Measurements from ENCODE around the gene DHX29.

The DHX29 gene

DNA sequence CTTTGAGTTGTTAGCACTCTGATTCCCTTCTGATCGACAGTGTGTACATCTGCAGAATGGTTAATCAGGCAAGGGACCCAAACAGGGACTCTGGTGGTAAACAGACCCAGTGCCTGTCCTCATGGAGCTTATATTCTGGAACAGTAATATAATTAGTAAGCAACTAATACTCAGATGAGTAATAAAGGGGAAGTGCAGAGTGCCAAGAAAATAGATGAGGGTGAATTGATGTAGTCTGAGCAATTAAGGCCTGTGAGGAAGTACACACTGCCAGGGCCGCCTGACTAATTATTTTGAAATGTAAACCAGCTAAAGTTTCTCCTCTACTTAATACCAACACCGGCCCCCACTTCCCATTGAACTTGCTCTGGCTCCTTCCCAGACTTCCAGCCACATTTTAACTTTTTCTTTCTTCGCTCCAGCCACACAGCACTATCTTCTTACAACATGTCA lies 4.2 kb downstream of the DHX29 start:
- TF ChIP-seq GATA2 (IDR thresholded peaks at IDR 0.05; ENCODE audit: low read depth, low read length): no peak
- no peak for TF ChIP-seq GATA3 (IDR thresholded peaks at IDR 0.05; ENCODE audit: low read depth, low read length)

DNA sequence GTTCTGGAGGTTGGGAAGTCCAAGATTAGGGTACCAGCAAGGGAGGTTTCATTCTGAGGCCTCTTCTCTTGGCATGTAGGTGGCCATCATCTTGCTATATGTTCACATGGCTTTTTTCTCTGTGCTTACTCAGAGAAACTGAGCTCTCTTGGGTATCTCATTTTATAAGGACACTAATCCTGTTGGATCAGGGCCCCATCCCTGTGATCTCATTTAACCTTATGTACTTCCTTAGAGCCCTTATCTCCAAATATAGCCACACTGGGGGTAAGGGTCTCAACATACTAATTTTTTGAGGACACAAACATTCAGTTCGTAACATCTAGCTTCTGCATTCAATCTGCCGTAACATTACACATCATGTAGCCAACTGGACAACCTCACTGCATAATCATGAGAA lies 6.6 kb downstream of the DHX29 start:
- TF ChIP-seq GATA2 (IDR thresholded peaks at IDR 0.05; ENCODE audit: low read depth, low read length) (no peak), GATA3 (IDR thresholded peaks at IDR 0.05; ENCODE audit: low read depth, low read length) (no peak)

DNA sequence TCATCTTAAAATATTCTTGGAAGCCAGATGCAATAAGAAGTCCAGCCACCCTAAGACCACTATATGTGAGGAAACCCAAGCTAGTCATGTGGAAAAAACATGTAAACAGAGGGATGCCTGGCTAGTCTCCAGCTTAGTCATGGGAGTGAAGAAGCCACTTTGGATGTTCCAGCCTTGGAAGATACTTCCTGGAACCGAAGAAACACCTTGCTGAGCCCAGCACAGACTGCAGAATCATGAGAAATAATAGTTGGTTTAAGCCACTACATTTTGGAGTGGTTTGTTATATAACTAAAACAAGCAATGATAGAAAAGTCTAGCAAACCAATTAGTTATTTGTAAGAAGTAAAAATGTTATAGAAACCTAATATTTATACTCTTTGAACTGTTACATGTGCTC lies 12.6 kb downstream of the DHX29 start:
- no peak for TF ChIP-seq GATA2 (IDR thresholded peaks at IDR 0.05; ENCODE audit: low read depth, low read length)
- no peak for TF ChIP-seq GATA3 (IDR thresholded peaks at IDR 0.05; ENCODE audit: low read depth, low read length)

DNA sequence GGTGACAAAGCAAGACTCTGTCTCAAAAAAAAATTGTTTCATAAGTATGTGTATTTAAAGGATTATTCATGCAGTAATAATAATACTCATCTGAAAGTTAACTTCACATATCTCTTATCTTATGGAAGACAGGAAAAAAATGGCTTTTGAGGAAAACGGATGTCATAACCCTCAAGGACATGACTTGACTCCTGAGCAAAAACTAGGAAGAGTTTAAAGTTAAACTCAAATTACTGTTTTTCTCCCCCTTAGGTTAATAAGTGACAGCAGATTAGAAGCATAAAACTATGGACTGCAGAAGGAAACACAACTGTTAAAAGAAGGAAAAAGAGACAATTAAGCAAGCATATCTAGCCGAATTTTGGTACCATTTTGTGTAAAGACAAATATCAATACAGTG lies 16.5 kb downstream of the DHX29 start:
- TF ChIP-seq GATA3 (IDR thresholded peaks at IDR 0.05; ENCODE audit: low read depth, low read length): no peak

DNA sequence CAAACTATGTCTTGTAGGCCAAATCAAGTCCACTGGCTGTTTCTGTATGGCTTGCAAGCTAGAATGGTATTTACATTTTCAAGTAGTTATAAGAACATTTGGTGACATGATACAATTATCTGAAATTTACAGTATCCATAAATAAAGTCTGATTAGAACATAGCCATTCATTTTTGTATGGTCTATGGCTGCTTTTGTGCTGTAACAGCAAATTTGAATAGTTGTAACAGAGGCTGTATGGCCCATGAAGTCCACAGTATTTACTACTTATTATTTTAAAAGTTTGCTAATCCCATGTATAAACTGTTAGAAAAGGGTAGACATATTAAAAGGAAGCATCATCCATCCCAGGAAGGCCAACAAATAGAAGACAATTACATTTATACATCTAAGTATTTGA lies 17.7 kb downstream of the DHX29 start:
- TF ChIP-seq GATA3 (IDR thresholded peaks at IDR 0.05; ENCODE audit: low read depth, low read length): no peak
- no peak for TF ChIP-seq GATA2 (IDR thresholded peaks at IDR 0.05; ENCODE audit: low read depth, low read length)

DNA sequence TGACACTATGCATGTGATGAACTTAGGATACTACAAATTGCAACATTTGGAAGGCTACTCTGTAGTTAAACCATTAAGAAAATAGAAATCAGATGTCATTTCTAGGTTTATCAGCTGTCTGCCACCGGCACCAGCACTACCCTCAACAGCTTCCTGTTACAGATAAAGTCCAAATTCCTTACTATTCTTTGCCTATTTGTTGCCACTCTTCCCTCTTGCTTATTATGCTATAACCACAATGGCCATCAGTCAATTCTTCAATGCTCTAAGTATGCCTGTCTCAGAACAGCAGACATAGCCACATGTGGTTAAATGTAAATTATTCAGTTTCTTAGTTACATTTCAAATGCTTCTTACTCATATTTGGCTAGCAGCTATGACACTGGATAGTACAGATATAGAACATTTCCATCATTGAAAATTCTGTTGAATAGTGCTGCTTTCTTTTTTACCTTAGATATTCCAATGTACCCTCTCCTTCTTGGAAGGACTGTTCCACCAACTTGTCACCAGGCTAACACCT lies 21.0 kb downstream of the DHX29 start:
- TF ChIP-seq GATA2 (IDR thresholded peaks at IDR 0.05; ENCODE audit: low read depth, low read length) (no peak), GATA3 (IDR thresholded peaks at IDR 0.05; ENCODE audit: low read depth, low read length) (no peak)

DNA sequence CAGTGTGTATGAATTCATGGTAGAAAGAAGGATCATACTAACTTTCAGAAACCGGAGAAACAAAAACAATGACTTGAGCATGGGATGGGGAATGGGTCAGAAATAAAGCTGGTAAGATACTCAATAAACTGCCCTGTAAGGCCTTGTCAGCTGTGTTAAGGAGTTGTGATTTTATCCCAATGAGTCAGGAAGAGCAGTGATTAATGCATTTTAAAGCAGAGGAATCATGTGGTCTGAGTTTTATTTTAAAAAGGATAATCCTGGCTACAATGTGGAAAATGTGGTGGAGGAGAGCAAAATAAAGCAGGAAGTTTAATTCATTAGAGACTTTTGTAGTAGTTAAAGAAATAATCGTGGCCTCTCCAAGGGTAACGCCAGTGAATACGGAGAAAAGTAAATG lies 28.7 kb downstream of the DHX29 start:
- TF ChIP-seq GATA3 (IDR thresholded peaks at IDR 0.05; ENCODE audit: low read depth, low read length) (no peak), GATA2 (IDR thresholded peaks at IDR 0.05; ENCODE audit: low read depth, low read length) (no peak)

DNA sequence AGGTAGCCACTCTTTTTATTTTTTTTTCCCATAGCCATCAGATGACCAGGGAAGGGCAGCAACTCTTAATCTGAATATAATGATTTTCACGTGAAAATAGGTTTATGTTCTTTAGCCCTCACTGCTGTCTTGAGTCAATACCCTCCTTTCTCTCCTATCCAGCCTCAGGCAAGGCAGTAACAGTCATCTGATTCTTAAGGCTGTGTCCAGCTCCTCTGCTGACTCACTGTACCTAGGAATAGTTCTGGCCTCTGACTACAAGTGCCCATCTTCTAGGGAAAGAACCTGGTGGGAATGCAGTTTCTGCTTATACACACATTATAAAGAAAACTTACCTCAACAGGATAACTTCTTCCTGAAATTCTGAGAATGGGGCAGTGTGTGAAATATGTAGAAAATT lies 30.7 kb downstream of the DHX29 start:
- no peak for TF ChIP-seq GATA2 (IDR thresholded peaks at IDR 0.05; ENCODE audit: low read depth, low read length)
- TF ChIP-seq GATA3 (IDR thresholded peaks at IDR 0.05; ENCODE audit: low read depth, low read length): no peak

DNA sequence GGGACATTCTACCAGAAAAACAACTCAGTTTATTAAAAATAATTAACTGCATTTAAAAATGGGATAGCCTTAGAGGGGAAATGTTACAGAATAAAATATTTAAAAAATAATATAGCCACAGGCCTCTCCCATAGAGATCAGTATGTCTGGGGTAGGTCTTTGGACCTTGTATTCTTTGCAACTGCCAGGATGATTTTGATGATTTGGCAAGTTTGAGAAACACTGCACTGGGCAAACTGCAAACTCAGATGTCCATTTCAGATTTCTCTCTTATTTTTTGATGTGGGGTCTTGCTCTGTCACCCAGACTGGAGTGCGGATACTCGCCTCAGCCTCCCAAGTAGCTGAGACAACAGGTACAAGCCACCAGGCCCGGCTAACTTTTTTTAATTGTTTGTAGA lies 49.2 kb downstream of the DHX29 start:
- TF ChIP-seq GATA2 (IDR thresholded peaks at IDR 0.05; ENCODE audit: low read depth, low read length): no peak

DNA sequence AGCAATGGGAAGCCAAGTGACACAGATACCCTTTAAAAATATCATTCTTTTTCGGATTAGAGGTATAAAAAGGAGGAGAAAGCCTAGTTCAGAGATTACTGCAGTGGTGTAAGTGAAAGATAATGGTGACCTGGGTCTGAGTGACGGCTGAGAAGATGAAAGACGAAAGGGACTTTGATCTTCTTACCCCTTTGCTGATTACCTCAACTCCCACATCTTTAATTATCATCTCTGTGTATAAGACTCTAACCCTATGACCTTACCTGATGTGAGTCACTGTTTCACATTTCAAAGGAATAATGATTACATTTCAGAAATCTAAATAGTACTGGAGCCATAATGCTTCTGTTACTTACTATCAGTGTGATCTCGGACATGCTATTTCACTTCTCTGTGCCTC lies 52.7 kb downstream of the DHX29 start:
- no peak for TF ChIP-seq GATA3 (IDR thresholded peaks at IDR 0.05; ENCODE audit: low read depth, low read length)
- no peak for TF ChIP-seq GATA2 (IDR thresholded peaks at IDR 0.05; ENCODE audit: low read depth, low read length)

DNA sequence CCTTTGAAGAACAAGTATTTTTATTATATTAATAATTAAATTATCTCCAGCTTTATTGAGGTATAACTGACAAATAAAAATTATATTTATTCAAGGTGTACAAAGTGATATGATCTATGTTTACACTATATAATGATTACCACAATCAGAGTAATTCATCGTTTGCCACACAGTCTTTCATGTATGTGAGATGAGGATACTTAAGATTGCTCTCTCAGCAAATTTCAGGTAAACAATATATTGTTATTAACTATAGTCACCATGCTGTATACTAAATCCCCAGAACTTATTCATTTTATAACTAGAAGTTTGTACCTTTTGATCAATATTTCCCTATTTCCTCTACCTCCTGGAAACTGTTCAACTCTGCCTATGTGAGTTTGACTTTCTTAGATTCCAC lies 57.4 kb downstream of the DHX29 start:
- no peak for TF ChIP-seq GATA3 (IDR thresholded peaks at IDR 0.05; ENCODE audit: low read depth, low read length)
- TF ChIP-seq GATA2 (IDR thresholded peaks at IDR 0.05; ENCODE audit: low read depth, low read length): no peak

DNA sequence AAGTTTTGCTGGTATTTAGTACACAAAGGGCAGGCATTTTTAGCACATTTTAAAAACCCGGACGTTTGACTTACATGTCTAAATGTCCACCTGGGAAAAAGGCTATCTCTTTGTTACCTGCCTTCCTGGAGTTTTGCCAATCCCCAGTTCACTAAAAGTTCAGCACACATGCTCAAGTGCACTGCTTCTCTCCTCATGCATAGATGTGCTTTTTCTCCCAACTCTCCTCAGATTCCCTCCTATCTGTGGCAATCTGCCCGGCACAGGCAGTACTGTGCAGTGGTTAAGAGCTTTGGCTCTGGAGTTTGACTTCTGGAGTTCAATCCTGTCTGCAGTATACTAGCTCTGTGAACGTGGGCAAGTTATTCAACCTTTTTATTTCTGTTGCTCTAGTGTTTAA lies 65.7 kb downstream of the DHX29 start:
- TF ChIP-seq GATA2 (IDR thresholded peaks at IDR 0.05; ENCODE audit: low read depth, low read length) (peak; percentile 72), GATA3 (IDR thresholded peaks at IDR 0.05; ENCODE audit: low read depth, low read length) (no peak)

DNA sequence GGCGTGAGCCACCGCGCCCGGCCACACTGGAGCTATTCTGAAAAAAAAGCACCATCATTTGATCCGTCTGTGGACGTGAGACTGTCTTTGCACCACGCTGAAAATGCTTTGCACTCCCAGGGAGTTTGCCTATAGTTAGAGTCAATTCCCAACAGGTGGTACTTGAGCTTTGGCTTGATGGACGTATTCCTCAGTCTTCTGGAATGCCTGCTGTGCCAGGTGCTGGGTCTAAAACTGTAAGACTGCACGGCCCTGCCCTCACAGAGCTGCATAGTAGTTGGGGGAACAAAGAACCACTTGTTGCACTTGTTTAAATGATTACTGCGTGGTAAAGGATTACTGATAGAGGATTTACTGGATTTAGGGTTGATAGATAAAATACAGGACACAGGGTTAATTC lies 70.7 kb downstream of the DHX29 start:
- TF ChIP-seq GATA3 (IDR thresholded peaks at IDR 0.05; ENCODE audit: low read depth, low read length) (no peak), GATA2 (IDR thresholded peaks at IDR 0.05; ENCODE audit: low read depth, low read length) (no peak)

DNA sequence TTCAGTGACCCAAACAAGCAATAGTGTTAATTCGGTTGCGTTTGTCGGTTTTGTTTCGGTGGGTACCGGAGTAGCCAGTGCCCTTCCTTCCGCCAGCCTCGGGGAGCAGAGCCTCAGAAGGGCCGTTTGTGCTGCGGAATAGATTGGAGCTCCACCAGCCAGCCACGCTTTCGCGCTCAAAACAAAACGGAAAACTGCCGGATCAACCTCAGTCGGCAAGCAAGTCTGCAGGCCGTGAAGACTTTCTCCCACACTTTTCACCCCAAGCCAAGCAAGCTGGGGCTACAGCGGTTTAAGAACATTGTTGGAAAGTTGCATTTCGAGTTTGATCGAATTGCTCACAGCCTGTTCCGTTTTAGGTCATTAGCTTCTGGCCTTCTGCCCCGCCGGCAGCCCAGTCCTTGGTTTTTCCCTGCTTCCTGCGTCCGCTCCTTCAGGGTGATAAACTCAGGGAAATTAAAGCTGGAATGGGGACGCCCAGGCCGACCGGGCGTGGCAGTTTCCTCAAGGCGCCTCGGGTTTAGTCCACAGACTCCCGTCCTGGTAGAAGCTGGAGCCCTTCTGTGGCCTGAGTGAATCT lies 73.3 kb downstream of the DHX29 start:
- TF ChIP-seq GATA2 (IDR thresholded peaks at IDR 0.05; ENCODE audit: low read depth, low read length) (no peak), GATA3 (IDR thresholded peaks at IDR 0.05; ENCODE audit: low read depth, low read length) (no peak)

DNA sequence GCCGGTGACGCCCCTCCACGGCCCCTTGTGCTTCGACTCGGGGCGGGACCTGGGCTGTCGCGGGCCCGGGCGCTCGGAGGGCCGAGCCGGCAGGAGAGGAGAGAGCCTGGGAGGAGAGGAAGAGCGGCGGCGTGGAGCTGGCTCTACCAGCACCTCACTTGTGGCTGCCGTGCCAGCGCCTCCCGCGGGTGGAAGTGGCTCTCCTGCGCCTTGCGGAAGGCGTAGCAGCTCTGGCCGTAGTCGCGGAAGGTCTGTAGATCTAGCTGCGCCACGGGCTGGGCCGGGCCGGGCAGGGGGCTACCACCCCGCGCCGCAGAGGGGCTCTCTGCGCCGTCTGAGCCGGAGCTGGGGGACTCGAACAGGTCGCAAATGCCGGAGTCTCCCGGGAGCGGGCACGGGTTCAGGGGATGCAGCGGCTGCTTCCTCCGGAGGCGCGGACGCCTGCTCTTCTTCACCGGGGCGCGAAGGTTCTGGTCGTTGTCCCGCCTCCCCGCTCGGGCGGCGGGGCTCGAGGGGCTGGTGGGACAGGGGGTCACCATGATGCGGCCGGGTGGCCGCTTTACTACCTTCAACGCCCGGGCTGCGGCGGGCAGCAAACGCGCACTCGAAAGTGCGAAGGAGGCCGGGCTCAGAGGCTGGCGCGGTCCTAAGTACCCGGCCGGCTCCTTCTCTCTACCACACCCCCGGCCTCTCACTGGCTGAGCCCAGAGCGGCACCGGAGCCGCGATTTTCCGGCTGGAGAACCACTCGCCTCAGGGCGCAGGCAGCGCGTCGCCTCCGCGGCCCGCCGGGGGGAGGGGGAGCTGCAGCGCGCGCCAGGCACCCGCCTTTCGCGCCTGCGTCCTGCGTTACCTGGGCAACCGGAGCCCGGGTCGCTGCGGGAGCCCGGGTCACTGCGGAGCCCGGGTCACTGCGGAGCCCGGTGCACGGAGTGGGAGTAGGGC lies 74.2 kb downstream of the DHX29 start, which contains the start of gene CCNO:
Gene CCNO, minus strand, starts transcription at position 624 of the 944 bp plus-strand sequence. Its CDS starts 85 bp downstream, at position 539.
- no peak for TF ChIP-seq GATA2 (IDR thresholded peaks at IDR 0.05; ENCODE audit: low read depth, low read length)
- TF ChIP-seq GATA3 (IDR thresholded peaks at IDR 0.05; ENCODE audit: low read depth, low read length): no peak

All from SH-SY5Y (cell line).